Lower leg skin (tissue), 3 donors: ENCODE results near the gene GMEB2.

Experiments
- POLR2A ChIP-seq, 2 donors: fragments of 450-650 bp; IDR thresholded peaks; one replicate each; pipeline ENCODE4 v1.6.1; 2016 to 2017; ENCODE audit warnings: antibody characterized with exemption in 2 of 2, mild to moderate bottlenecking in 1 of 2, moderate library complexity in 1 of 2
- TF ChIP-seq, protein P1 (sequence below), 3 donors: fragments of 450-650 bp; IDR thresholded peaks; one replicate each; pipeline ENCODE4 v1.5.1; 2016; ENCODE audit warnings: antibody characterized with exemption in 3 of 3, mild to moderate bottlenecking in 3 of 3, moderate library complexity in 2 of 3

DNA sequence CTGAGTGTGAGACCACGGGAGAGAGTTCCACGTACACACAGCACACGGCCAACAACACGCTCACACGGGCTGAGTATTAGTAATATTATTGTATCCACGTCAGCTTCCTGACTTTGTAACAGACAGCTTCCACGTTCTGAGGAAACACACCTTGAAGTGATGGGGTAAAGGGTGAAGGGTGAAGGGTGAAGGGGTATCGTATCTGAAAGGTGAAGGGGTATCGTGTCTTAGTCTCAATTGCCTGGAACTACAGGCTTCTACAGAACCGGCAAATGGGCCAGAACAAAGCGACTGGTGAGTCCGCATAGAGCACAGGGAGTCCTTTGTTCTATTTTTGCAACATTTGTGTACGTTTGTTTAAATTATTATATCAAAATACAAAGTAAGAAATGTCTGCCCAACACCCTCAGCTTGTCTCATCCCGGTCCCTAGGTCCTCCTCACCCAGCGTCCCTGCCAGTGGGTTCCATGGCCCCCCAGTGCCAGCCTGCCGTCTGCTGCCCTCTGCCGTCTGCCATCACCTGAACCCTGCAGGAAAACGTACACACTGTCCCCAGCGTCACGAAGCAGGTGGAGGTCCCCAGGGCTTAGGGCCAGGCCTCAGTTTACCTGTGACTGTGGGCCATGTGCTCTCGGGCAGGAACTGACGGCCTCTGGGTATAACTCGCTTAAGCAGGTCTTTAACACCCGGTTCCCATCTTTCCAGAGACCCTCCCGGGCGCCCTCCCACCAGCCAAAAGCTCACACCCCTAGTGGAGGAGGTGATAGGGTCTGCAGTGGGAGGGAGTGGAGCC, 48.5 kb downstream of the GMEB2 start:
- TF ChIP-seq, protein P1, sequence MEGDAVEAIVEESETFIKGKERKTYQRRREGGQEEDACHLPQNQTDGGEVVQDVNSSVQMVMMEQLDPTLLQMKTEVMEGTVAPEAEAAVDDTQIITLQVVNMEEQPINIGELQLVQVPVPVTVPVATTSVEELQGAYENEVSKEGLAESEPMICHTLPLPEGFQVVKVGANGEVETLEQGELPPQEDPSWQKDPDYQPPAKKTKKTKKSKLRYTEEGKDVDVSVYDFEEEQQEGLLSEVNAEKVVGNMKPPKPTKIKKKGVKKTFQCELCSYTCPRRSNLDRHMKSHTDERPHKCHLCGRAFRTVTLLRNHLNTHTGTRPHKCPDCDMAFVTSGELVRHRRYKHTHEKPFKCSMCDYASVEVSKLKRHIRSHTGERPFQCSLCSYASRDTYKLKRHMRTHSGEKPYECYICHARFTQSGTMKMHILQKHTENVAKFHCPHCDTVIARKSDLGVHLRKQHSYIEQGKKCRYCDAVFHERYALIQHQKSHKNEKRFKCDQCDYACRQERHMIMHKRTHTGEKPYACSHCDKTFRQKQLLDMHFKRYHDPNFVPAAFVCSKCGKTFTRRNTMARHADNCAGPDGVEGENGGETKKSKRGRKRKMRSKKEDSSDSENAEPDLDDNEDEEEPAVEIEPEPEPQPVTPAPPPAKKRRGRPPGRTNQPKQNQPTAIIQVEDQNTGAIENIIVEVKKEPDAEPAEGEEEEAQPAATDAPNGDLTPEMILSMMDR (IDR thresholded peaks at IDR 0.05): no peak
- TF ChIP-seq POLR2A (IDR thresholded peaks at IDR 0.05): no peak
